K562 (cell line): ENCODE data around the gene IMMP2L. TPM values are rescaled to one million over a fixed set of nuclear protein-coding genes. Genes with fewer than 3 reads are reported as not detected.

Experiments used
- ATAC-seq: fragments of 200-7000 bp; cut with Tn5 transposase; 3 replicates; pipeline ENCODE4 v1.9.1; 2020; ENCODE audit warnings: moderate library complexity
- BruUV-seq: library from RNA; stranded (reverse); fragments of 400-500 nt; replicated peaks from 2 replicates; lab custom pipeline; 2021; lab: Mats Ljungman, UMichigan
- CTCF ChIA-PET: fragments of 300-600 bp; formaldehyde crosslinking; extraction: SDS; loops from one replicate; lab custom pipeline; 2021; ENCODE audit warnings: low intra/inter-chr PET ratio; lab: Yijun Ruan, JAX
- POLR2A ChIA-PET: fragments of 300-600, 350-650 bp; sonication (Branson Sonifier 250); formaldehyde crosslinking; extraction: SDS; loops from one replicate; lab custom pipeline; 2021; ENCODE audit warnings: antibody characterized with exemption, inconsistent platforms; lab: Yijun Ruan, JAX
- DNase-seq, 4 experiments: peaks; one replicate each; pipeline versions ENCODE4 v3.0.0 to v3.0.0-alpha.2; 2011 to 2018; ENCODE audit warnings: low spot score in 3 of 4, mixed read lengths in 3 of 4; ENCODE audit errors: extremely low read depth in 1 of 4
- FAIRE-seq: peaks from 2 replicates; lab custom pipeline; 2011; peaks lifted over from hg19 to GRCh38; lab: Jason Lieb, UNC
- H2AFZ ChIP-seq: 2 replicates; pipeline ENCODE4 v1.6.0; 2011; ENCODE audit warnings: low read depth, low read length, control low read depth, inconsistent platforms
- H3K27ac ChIP-seq: fragments of 200-600 bp; 3 replicates; pipeline ENCODE4 v1.8.0; 2011; ENCODE audit warnings: low read depth, mild to moderate bottlenecking, control low read depth, inconsistent platforms, low read length, moderate library complexity, mixed read lengths; ENCODE audit errors: extremely low read depth
- H3K27me3 ChIP-seq, 2 experiments: fragments of 300-600 bp in 1 of 2; 2 replicates in 1 of 2; 3 replicates in 1 of 2; pipeline versions ENCODE4 v1.6.0 to v1.8.0; 2011; ENCODE audit warnings: inconsistent platforms in 2 of 2, low read length in 2 of 2, mild to moderate bottlenecking in 1 of 2, mixed read lengths in 1 of 2, moderate library complexity in 1 of 2; ENCODE audit not compliant: control insufficient read depth in 2 of 2, insufficient read depth in 2 of 2
- H3K36me3 ChIP-seq: fragments of 300-600 bp; 3 replicates; pipeline ENCODE4 v1.8.0; 2011; ENCODE audit warnings: mild to moderate bottlenecking, low read length, inconsistent platforms; ENCODE audit not compliant: control insufficient read depth, insufficient read depth
- H3K4me1 ChIP-seq, 2 experiments: fragments of 200-600 bp in 1 of 2; replicated peaks in 1 of 2; 2 replicates in 1 of 2; 3 replicates in 1 of 2; pipeline versions ENCODE4 v1.5.1 to v1.8.0; 2011; ENCODE audit warnings: inconsistent platforms in 2 of 2, low read length in 2 of 2, mild to moderate bottlenecking in 1 of 2, mixed read lengths in 1 of 2, moderate library complexity in 1 of 2; ENCODE audit not compliant: control insufficient read depth in 2 of 2, insufficient read depth in 2 of 2
- H3K4me2 ChIP-seq: 2 replicates; pipeline ENCODE4 v1.6.1; 2011; ENCODE audit warnings: low read length, control low read depth, inconsistent platforms, mixed read lengths; ENCODE audit not compliant: insufficient read depth
- H3K4me3 ChIP-seq: fragments of 200-600 bp; sonication (generic), shearing (Covaris generic); 2 replicates; pipeline ENCODE4 v1.5.1; 2016; ENCODE audit warnings: control low read depth, inconsistent platforms
- H3K79me2 ChIP-seq: fragments of 200-600 bp; 3 replicates; pipeline ENCODE4 v1.8.0; 2011; ENCODE audit warnings: low read length, inconsistent platforms; ENCODE audit not compliant: control insufficient read depth, insufficient read depth
- H3K9ac ChIP-seq, 2 experiments: 2 replicates each; pipeline versions ENCODE4 v1.6.0 to v1.6.1; 2011; ENCODE audit warnings: low read depth in 2 of 2, low read length in 2 of 2, control low read depth in 1 of 2, inconsistent platforms in 1 of 2, mild to moderate bottlenecking in 1 of 2, mixed read lengths in 1 of 2; ENCODE audit not compliant: insufficient read depth in 1 of 2
- H3K9me1 ChIP-seq: one replicate; pipeline ENCODE4 v1.6.0; 2011; ENCODE audit warnings: inconsistent platforms, mild to moderate bottlenecking, low read length, moderate library complexity; ENCODE audit not compliant: control insufficient read depth, insufficient read depth
- H3K9me3 ChIP-seq: replicated peaks from 2 replicates; pipeline ENCODE4 v1.5.1; 2011; ENCODE audit warnings: low read depth, low read length, inconsistent platforms; ENCODE audit not compliant: control insufficient read depth, insufficient read depth
- H4K20me1 ChIP-seq: replicated peaks from 2 replicates; pipeline ENCODE4 v1.6.1; 2011; ENCODE audit warnings: low read length, inconsistent platforms, mixed read lengths; ENCODE audit not compliant: control insufficient read depth, insufficient read depth
- CEBPG ChIP-seq, 3 experiments: fragments of 200-800 bp in 1 of 3; sonication (Bioruptor generic) in 1 of 3; sonication (generic) in 1 of 3; formaldehyde crosslinking in 1 of 3; IDR thresholded peaks in 2 of 3; conservative IDR thresholded peaks in 1 of 3; 2 replicates each; pipeline versions ENCODE4 v1.6.1 to v1.8.0; 2016 to 2022; ENCODE audit warnings: missing compliant biosample characterization in 2 of 3, missing genetic modification characterization in 2 of 3, mild to moderate bottlenecking in 1 of 3, missing genetic modification reagents in 1 of 3
- CHD1 ChIP-seq: fragments of 200-600 bp; sonication (generic); IDR thresholded peaks from one replicate; pipeline ENCODE4 v1.6.1; 2012; ENCODE audit warnings: mild to moderate bottlenecking, moderate library complexity, low read length, inconsistent platforms
- GTF2A2 ChIP-seq: IDR thresholded peaks from 2 replicates; pipeline ENCODE4 v1.6.1; 2016; ENCODE audit warnings: mild to moderate bottlenecking, missing genetic modification characterization, missing compliant biosample characterization
- HDAC8 ChIP-seq: fragments of 450-650 bp; IDR thresholded peaks from 2 replicates; pipeline ENCODE4 v1.6.1; 2016; ENCODE audit warnings: mild to moderate bottlenecking, missing genetic modification characterization, moderate library complexity, missing compliant biosample characterization
- MYNN ChIP-seq, 2 experiments: sonication (generic); formaldehyde crosslinking in 1 of 2; IDR thresholded peaks; 2 replicates each; pipeline versions ENCODE4 v1.5.0 to v1.6.1; 2016 to 2020; ENCODE audit warnings: antibody characterized with exemption in 1 of 2, missing genetic modification reagents in 1 of 2
- PCBP2 ChIP-seq: fragments of 200-400 bp; formaldehyde crosslinking; IDR thresholded peaks from 2 replicates; pipeline ENCODE4 v1.6.1; 2018; ENCODE audit warnings: low read length, low read depth, mild to moderate bottlenecking, moderate library complexity; ENCODE audit not compliant: poor library complexity, severe bottlenecking
- POLR3A ChIP-seq: IDR thresholded peaks from 2 replicates; pipeline ENCODE4 v1.6.1; 2011; ENCODE audit warnings: borderline replicate concordance, mild to moderate bottlenecking, moderate library complexity; ENCODE audit not compliant: insufficient read length, insufficient read depth; ENCODE audit errors: extremely low read depth
- PTBP1 ChIP-seq: fragments of 200-400 bp; formaldehyde crosslinking; IDR thresholded peaks from 2 replicates; pipeline ENCODE4 v1.6.1; 2017; ENCODE audit warnings: low read depth, low read length
- RFX5 ChIP-seq: IDR thresholded peaks from 2 replicates; pipeline ENCODE4 v1.6.1; 2011; ENCODE audit warnings: low read depth, mild to moderate bottlenecking, improper control_type of control experiment, low read length
- ZNF217 ChIP-seq: sonication (generic); formaldehyde crosslinking; IDR thresholded peaks from 2 replicates; pipeline ENCODE4 v1.8.0; 2022; ENCODE audit warnings: mild to moderate bottlenecking, missing genetic modification reagents
- ZNF696 ChIP-seq: fragments of 250-450 bp; sonication (Bioruptor Pico); conservative IDR thresholded peaks from 2 replicates; pipeline ENCODE4 v1.4.0; 2020; ENCODE audit warnings: mild to moderate bottlenecking, moderate library complexity
- ZNF717 ChIP-seq: fragments of 250-450 bp; sonication (Bioruptor Pico); IDR thresholded peaks from 2 replicates; pipeline ENCODE4 v1.5.0; 2021
- WGBS: fragments of 100-300 bp; shearing (Covaris generic); methylation state at CpG from one replicate; pipeline ENCODE4 v1.1.6; 2016; ENCODE audit warnings: low coverage, mixed read lengths; ENCODE audit not compliant: insufficient coverage; ENCODE audit errors: missing lambda C conversion rate; 5-methylcytosine and 5-hydroxymethylcytosine counted together
- in situ Hi-C: fragments of 300-500 bp; cut with MboI; formaldehyde crosslinking; loops from 4 replicates; pipeline ENCODE4 v1.15.0; 2018; ENCODE audit warnings: inconsistent platforms, mixed read lengths
- intact Hi-C: fragments of 100-400 bp; cut with micrococcal nuclease; formaldehyde crosslinking; loops from 2 replicates; pipeline ENCODE4 v1.14.2; 2022
- polyA plus RNA-seq, 8 experiments: library from polyadenylated mRNA; depleted of rRNA in 4 of 8; stranded (reverse) in 5 of 8; unstranded in 3 of 8; fragments of >200 nt; fragmentation: Nextera tagmentation in 2 of 8; fragmentation: Illumina TruSeq in 1 of 8; extraction: Ambion mirVana in 2 of 8; extraction: Trizol in 1 of 8; gene quantifications; 2 replicates each; pipeline versions ENCODE4 v1.2.1 to v1.2.3, GENCODE V29; 2011 to 2014; ENCODE audit warnings: inconsistent platforms in 1 of 8, missing spikeins in 1 of 8
- total RNA-seq, 7 experiments: library from RNA; depleted of rRNA in 6 of 7; stranded (reverse); fragments of >200 nt in 6 of 7; fragmentation: Illumina TruSeq in 2 of 7; extraction: Trizol in 2 of 7; gene quantifications; 2 replicates each; pipeline versions ENCODE4 v1.2.1 to v1.2.3, GENCODE V29; 2011 to 2021; ENCODE audit warnings: low replicate concordance in 1 of 7
- TF ChIP-seq, protein P1 (sequence below): fragments of 250-450 bp; sonication (Bioruptor Pico); IDR thresholded peaks from 2 replicates; pipeline ENCODE4 v1.4.0; 2020
- TF ChIP-seq, protein P2 (sequence below): fragments of 450-650 bp; conservative IDR thresholded peaks from 2 replicates; pipeline ENCODE4 v1.6.1; 2016; ENCODE audit warnings: missing genetic modification characterization, low read depth, mild to moderate bottlenecking, missing compliant biosample characterization, moderate library complexity

The IMMP2L gene
- total and polyA plus RNA-seq, 9 of the 15 experiments (the other 6 are each of a cell fraction or from before 2014, with no cell fraction given): 29.7 to 116 (median 53.0) TPM

DNA sequence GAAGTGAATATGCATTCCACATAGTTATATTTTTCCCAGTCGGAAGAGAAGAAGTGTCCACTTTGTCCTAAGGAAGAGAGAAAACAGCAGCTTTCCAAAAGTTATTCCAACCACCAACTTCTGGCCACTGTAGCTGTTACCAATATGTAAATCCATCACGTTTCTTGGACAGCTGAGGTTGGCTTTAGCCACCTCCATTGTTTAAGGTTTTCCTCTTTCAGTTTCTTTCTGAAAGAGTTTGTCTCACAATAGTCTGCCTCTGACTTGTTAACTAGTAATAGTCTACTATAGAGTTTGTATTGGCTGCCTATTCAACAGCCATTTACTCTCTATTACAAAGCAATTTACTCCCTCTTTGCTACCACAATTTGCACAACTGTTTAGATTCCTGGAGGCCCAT lies 929.0 kb downstream of the IMMP2L start (continued):
- TF ChIP-seq GTF2A2 (tag): no peak

DNA sequence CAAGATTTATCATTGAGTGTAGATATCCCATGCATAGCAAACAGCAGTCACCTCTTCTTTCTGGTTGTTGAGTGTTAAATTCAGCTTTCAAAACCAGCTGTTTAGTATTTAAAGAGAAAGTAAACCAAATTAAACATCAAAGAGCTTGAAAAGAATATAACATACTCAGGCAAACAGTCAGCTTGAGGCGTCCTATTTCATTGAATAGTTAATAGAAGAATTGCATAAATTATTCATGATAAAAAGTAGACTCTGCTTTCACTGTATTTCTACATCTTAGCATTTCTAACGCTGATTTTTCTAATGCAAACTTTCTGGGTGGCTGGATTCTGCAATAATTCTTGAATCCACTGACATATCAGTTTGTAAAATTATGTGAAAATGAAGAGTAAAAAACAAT lies 935.9 kb downstream of the IMMP2L start:
- 2% methylated on average over 2 of the region's 2 CpGs for WGBS
- CTCF ChIA-PET: interaction anchor here (0.6 kb wide), 1 partner anchor 1105 kb away, joined by 3 read pairs; no protein-coding TSS in a partner anchor
- FAIRE-seq: no peak
- no peak for TF ChIP-seq PTBP1
- no peak for TF ChIP-seq ZNF696 (CRISPR knock-in tag)
- TF ChIP-seq ZNF717: no peak
- TF ChIP-seq POLR3A: no peak
- TF ChIP-seq, protein P1, sequence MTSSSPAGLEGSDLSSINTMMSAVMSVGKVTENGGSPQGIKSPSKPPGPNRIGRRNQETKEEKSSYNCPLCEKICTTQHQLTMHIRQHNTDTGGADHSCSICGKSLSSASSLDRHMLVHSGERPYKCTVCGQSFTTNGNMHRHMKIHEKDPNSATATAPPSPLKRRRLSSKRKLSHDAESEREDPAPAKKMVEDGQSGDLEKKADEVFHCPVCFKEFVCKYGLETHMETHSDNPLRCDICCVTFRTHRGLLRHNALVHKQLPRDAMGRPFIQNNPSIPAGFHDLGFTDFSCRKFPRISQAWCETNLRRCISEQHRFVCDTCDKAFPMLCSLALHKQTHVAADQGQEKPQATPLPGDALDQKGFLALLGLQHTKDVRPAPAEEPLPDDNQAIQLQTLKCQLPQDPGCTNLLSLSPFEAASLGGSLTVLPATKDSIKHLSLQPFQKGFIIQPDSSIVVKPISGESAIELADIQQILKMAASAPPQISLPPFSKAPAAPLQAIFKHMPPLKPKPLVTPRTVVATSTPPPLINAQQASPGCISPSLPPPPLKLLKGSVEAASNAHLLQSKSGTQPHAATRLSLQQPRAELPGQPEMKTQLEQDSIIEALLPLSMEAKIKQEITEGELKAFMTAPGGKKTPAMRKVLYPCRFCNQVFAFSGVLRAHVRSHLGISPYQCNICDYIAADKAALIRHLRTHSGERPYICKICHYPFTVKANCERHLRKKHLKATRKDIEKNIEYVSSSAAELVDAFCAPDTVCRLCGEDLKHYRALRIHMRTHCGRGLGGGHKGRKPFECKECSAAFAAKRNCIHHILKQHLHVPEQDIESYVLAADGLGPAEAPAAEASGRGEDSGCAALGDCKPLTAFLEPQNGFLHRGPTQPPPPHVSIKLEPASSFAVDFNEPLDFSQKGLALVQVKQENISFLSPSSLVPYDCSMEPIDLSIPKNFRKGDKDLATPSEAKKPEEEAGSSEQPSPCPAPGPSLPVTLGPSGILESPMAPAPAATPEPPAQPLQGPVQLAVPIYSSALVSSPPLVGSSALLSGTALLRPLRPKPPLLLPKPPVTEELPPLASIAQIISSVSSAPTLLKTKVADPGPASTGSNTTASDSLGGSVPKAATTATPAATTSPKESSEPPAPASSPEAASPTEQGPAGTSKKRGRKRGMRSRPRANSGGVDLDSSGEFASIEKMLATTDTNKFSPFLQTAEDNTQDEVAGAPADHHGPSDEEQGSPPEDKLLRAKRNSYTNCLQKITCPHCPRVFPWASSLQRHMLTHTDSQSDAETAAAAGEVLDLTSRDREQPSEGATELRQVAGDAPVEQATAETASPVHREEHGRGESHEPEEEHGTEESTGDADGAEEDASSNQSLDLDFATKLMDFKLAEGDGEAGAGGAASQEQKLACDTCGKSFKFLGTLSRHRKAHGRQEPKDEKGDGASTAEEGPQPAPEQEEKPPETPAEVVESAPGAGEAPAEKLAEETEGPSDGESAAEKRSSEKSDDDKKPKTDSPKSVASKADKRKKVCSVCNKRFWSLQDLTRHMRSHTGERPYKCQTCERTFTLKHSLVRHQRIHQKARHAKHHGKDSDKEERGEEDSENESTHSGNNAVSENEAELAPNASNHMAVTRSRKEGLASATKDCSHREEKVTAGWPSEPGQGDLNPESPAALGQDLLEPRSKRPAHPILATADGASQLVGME (CRISPR knock-in tag): no peak
- no peak for TF ChIP-seq PCBP2
- TF ChIP-seq MYNN (IDR thresholded peaks at IDR 0.05): no peak
- no peak for TF ChIP-seq MYNN (CRISPR knock-in tag; IDR thresholded peaks at IDR 0.05)
- no peak for TF ChIP-seq HDAC8
- TF ChIP-seq RFX5: no peak
- no peak for TF ChIP-seq CHD1
- TF ChIP-seq CEBPG (CRISPR knock-in tag; IDR thresholded peaks at IDR 0.05): no peak
- no peak for TF ChIP-seq CEBPG (tag; conservative IDR thresholded peaks at IDR 0.05 in 1 of 2, IDR thresholded peaks at IDR 0.05 in 1 of 2)
- TF ChIP-seq, protein P2, sequence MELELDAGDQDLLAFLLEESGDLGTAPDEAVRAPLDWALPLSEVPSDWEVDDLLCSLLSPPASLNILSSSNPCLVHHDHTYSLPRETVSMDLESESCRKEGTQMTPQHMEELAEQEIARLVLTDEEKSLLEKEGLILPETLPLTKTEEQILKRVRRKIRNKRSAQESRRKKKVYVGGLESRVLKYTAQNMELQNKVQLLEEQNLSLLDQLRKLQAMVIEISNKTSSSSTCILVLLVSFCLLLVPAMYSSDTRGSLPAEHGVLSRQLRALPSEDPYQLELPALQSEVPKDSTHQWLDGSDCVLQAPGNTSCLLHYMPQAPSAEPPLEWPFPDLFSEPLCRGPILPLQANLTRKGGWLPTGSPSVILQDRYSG: no peak
- no peak for TF ChIP-seq ZNF217 (CRISPR knock-in tag)

More for the DNA sequence above, 935.9 kb downstream of the IMMP2L start:
- Histone ChIP-seq H3K9ac (no peak overlapping the region), H4K20me1 (no peaks in the 10 kb centered on the region), H3K4me3 (no peak overlapping the region), H3K79me2 (no peaks in the 10 kb centered on the region), H3K27me3 (no peaks in the 10 kb centered on the region), H3K27ac (no peak overlapping the region), H3K4me2 (no peak overlapping the region), H3K36me3 (no peaks in the 10 kb centered on the region), H2AFZ (no peak overlapping the region), H3K9me3 (no peaks in the 10 kb centered on the region), H3K9me1 (no peaks in the 10 kb centered on the region), H3K4me1 (no peaks in the 10 kb centered on the region)
- ATAC-seq (no peak), DNase-seq (no peak)
- POLR2A ChIA-PET: interaction anchor here (0.9 kb wide), 1 partner anchor 15 kb away, joined by 4 read pairs; no protein-coding TSS in a partner anchor
- no TSS peak for BruUV-seq
- in situ Hi-C loops (no loop called here), intact Hi-C loops (no loop called here)
